Rectal smooth muscle tissue (tissue), 1 donor: ENCODE measurements around the gene TSR3.
"Not testable (repeated sequence)": the region's sequence is repeated elsewhere in the genome, so short reads cannot be mapped to it uniquely, and the experiment has no call there.

Experiments
- H3K27ac ChIP-seq: one replicate; pipeline ENCODE4 v1.7.0; 2013; ENCODE audit warnings: low read depth, low read length, inconsistent platforms
- H3K27me3 ChIP-seq: one replicate; pipeline ENCODE4 v1.7.0; 2013; ENCODE audit warnings: low read length; ENCODE audit not compliant: control insufficient read depth, insufficient read depth
- H3K36me3 ChIP-seq: one replicate; pipeline ENCODE4 v1.7.0; 2013; ENCODE audit warnings: low read length; ENCODE audit not compliant: control insufficient read depth, insufficient read depth
- H3K4me1 ChIP-seq: one replicate; pipeline ENCODE4 v1.7.0; 2013; ENCODE audit warnings: low read length; ENCODE audit not compliant: control insufficient read depth, insufficient read depth
- H3K4me3 ChIP-seq: one replicate; pipeline ENCODE4 v1.7.0; 2013; ENCODE audit warnings: low read length
- H3K9ac ChIP-seq: one replicate; pipeline ENCODE4 v1.7.0; 2013; ENCODE audit warnings: low read length

Gene TSR3

GRCh38 chr16:1330260-1330914 lies 21.3 kb downstream of the TSR3 start:
- Histone ChIP-seq H3K27me3 (peaks cover 29% of the 10 kb centered on the region), H3K36me3 (no peaks in the 10 kb centered on the region), H3K9ac (no peak overlapping the region), H3K27ac (no peak overlapping the region), H3K4me3 (no peak overlapping the region), H3K4me1 (no peaks in the 10 kb centered on the region)

GRCh38 chr16:1328961-1329360 lies 22.7 kb downstream of the TSR3 start:
- not testable (repeated sequence) for H3K4me1 ChIP-seq, H3K9ac ChIP-seq, H3K27ac ChIP-seq, H3K4me3 ChIP-seq, H3K36me3 ChIP-seq
- peaks cover 16% of the 10 kb centered on the region for H3K27me3 ChIP-seq

GRCh38 chr16:1328136-1328535 lies 23.5 kb downstream of the TSR3 start:
- peaks cover 13% of the 10 kb centered on the region for H3K27me3 ChIP-seq
- not testable (repeated sequence) for H3K4me1 ChIP-seq, H3K36me3 ChIP-seq, H3K4me3 ChIP-seq, H3K27ac ChIP-seq, H3K9ac ChIP-seq

DNA sequence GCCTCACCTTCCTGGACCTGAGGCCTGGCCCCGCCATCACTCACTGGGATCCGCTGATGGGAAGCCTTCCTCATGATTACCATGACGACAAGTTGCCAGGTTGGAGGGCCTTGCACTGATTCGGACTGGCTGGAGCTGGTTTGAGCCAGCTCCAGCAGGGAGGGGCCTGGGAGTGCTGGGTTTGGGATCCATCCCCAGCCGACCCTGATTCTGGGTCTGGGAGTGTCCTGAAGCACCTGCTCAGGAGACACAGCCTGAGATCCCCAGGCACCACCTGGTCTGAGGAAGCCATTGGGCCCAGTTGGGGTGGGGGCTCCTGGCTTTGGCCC lies 24.1 kb downstream of the TSR3 start:
- Histone ChIP-seq H3K4me1 (no peaks in the 10 kb centered on the region), H3K4me3 (no peak overlapping the region), H3K36me3 (peaks cover 9% of the 10 kb centered on the region), H3K9ac (no peak overlapping the region), H3K27ac (no peak overlapping the region), H3K27me3 (peaks cover 10% of the 10 kb centered on the region)

- Histone ChIP-seq H3K36me3 (peaks cover 9% of the 10 kb centered on the region), H3K27ac (no peak overlapping the region), H3K4me3 (no peak overlapping the region)
Observed at GRCh38 chr16:1326946-1327618, 24.6 kb downstream of the TSR3 start.

GRCh38 chr16:1326391-1326790 lies 25.3 kb downstream of the TSR3 start:
- H3K4me1 ChIP-seq: no peaks in the 10 kb centered on the region
- peaks cover 14% of the 10 kb centered on the region for H3K36me3 ChIP-seq
- H3K27ac ChIP-seq: no peak overlapping the region
- H3K9ac ChIP-seq: no peak overlapping the region
- H3K27me3 ChIP-seq: peaks cover 4% of the 10 kb centered on the region
- no peak overlapping the region for H3K4me3 ChIP-seq

More at GRCh38 chr16:1326946-1327618, 24.6 kb downstream of the TSR3 start:
- Histone ChIP-seq H3K9ac (no peak overlapping the region), H3K27me3 (peaks cover 7% of the 10 kb centered on the region), H3K4me1 (no peaks in the 10 kb centered on the region)

GRCh38 chr16:1325673-1326371 lies 25.9 kb downstream of the TSR3 start:
- no peaks in the 10 kb centered on the region for H3K27me3 ChIP-seq
- H3K9ac ChIP-seq: no peak overlapping the region
- no peaks in the 10 kb centered on the region for H3K4me1 ChIP-seq
- H3K27ac ChIP-seq: no peak overlapping the region
- H3K36me3 ChIP-seq: peaks cover 15% of the 10 kb centered on the region
- no peak overlapping the region for H3K4me3 ChIP-seq

GRCh38 chr16:1325261-1325660 lies 26.4 kb downstream of the TSR3 start:
- Histone ChIP-seq H3K27ac (no peak overlapping the region), H3K36me3 (peaks cover 20% of the 10 kb centered on the region), H3K4me1 (no peaks in the 10 kb centered on the region), H3K27me3 (no peaks in the 10 kb centered on the region), H3K4me3 (no peak overlapping the region), H3K9ac (no peak overlapping the region)

GRCh38 chr16:1324286-1324826 lies 27.3 kb downstream of the TSR3 start:
- no peaks in the 10 kb centered on the region for H3K27me3 ChIP-seq
- no peak overlapping the region for H3K9ac ChIP-seq
- H3K27ac ChIP-seq: no peak overlapping the region
- no peaks in the 10 kb centered on the region for H3K4me1 ChIP-seq
- H3K4me3 ChIP-seq: no peak overlapping the region
- H3K36me3 ChIP-seq: peaks cover 29% of the 10 kb centered on the region

DNA sequence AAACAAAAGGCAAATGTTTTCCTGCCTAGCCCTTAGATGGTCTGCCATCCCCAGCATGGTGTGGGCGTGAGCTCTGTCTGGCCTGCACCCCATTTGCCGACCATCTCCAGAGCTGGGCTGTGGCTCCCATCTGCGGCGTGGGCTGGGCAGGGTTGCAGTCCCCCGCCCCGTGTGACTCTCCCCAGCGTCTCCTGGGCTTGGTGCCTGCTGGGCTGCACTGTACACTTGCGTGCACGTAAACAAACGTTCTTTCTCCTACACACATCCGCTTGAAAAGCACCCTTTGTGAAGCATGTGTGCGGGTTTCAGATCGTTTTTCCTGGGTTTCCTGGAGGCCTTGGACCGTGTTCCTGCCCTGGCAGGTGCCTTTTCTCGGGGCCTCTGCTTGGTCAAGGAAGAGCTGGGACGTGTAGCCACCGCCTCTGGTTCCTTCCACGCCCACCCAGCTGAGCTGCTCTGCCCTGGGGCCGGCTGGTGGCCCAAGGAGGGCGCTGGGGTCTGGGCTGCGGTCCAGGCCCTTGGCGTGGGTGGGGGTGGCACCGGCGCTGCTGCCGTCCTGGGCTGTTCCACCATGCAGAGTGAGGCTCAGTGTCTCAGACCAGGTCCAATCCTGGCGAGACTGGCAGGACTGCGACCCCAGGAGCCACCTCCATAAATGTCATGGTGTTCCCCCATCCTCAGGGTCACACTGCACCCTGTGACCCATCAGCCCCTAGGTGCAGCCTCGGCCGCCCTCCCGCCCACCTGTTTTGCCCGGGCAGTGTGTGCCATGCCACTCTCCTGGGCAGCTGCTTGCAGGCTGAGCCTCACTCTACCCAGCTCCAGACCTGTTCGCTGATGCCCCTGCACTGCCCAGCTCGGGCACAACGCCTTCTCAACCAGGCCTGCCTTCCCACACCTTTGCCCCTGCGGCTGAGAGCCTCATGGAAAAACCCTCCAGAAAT lies 28.1 kb downstream of the TSR3 start:
- Histone ChIP-seq H3K9ac (no peak overlapping the region), H3K27me3 (no peaks in the 10 kb centered on the region), H3K36me3 (peaks cover 36% of the 10 kb centered on the region), H3K4me3 (no peak overlapping the region), H3K27ac (no peak overlapping the region), H3K4me1 (no peaks in the 10 kb centered on the region)

DNA sequence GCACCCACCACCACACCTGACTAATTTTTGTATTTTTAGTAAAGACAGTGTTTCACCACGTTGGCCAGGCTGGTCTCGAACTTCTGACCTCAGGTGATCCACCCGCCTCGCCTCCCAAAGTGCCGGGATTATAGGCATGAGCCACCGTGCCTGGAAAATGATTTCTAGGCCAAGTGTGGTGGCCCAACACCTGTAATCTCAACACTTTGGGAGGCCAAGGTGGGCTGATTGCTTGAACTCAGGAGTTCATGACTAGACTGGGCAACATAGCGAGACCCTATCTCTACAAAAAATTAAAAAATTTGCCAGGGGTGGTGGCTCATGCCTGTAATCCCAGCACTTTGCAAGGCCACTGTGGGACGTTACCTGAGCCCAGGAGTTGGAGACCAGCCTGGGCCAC lies 29.3 kb downstream of the TSR3 start:
- peaks cover 46% of the 10 kb centered on the region for H3K36me3 ChIP-seq
- H3K27me3 ChIP-seq: no peaks in the 10 kb centered on the region
- H3K9ac ChIP-seq: no peak overlapping the region
- H3K27ac ChIP-seq: no peak overlapping the region
- no peaks in the 10 kb centered on the region for H3K4me1 ChIP-seq
- H3K4me3 ChIP-seq: no peak overlapping the region
